CD4-positive, alpha-beta T cell treated with Interferon gamma for 1 hour (primary cell): ENCODE measurements around the gene C6orf132.

Experiments
- DNase-seq: peaks from one replicate; pipeline ENCODE4 v3.0.0-alpha.2; 2020

C6orf132 gene

DNA sequence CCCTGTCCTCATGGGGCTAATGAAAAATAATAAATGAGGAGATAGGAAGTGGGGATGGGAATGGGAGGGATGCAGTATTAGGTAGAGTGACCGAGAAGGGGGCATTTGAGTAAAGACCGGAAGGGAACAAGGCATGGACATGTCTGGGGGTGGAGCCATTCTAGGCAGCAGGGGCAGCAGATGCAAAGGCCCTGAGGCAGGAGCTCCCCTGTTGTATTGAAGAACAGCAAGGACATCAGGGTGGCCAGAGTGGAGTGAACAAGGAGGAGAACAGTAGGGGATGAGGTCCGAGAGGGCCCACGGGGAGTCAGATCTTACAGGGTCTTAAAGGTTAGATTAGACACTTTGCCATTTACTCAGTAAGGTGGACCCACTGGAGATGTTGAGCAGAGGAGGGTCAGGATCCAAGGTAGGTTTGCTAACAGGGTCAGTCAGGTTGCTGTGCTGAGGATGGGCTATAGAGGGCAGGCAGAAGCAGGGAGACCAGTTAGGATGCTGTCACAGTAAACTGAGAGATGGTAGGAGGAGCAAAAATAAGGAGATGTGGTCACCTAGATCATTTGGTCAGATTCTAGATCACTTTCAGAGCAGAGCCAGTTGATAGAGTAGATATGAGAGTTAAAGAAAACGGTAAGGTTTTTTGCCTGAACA, 73.4 kb downstream of the C6orf132 start:
- no peak for DNase-seq

DNA sequence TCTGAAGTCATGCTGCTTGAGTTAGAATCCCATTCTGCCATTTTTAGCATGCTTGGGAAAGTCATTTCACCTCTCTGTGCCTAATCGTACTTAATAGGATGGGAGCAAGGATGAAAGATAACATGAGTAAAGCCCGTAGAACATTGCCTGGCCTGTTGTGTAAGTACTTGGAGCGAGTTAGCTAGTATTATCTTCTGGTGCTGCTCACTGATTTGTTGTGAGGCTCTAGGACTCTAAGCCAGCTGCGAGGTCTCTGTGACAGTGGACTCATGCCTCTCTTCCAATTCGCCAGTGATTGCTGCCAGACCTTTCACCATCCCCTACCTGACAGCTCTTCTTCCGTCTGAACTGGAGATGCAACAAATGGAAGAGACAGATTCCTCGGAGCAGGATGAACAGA, 74.2 kb downstream of the C6orf132 start:
- DNase-seq: no peak

- DNase-seq: no peak
Measured at GRCh38 chr6:42066156-42066675, 76.2 kb downstream of the C6orf132 start.

DNA sequence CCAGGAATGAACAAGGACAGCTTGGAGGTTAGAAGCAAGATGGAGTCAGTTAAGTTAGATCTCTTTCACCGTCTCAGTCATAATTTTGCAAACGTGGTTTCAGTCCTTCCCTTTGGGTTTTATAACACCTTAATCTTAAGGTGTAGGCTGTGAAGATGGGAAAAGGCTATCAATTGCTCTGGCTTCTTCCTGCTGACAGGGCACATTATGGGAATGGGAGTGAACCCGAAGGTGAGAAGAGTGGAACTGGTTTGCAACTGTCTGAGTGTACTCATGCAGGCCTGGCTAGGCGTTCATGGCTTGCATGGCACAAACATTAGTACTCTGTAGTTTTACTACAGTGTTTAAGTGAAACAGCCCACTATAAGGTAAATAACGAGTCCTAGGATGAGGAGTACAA, 82.7 kb downstream of the C6orf132 start:
- DNase-seq: no peak

DNA sequence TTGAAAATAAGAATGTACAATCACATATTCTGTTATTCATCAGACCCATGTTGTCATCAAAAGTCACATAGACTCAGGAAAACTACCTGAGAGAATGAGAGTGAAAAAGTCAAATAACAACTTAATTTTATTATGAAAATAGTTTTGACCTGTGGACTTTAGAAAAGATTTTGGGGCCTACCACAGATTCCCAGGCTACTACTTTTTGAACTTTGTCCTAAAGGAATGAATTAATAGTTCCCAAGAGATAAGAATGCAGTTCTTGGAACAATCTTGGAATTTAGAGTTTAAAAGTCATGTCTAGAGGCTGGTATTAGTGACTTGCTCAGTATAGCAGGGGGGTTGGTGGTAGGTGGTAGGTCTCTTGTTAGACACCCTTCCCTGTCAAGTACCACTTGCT, 88.8 kb downstream of the C6orf132 start:
- DNase-seq: no peak

DNA sequence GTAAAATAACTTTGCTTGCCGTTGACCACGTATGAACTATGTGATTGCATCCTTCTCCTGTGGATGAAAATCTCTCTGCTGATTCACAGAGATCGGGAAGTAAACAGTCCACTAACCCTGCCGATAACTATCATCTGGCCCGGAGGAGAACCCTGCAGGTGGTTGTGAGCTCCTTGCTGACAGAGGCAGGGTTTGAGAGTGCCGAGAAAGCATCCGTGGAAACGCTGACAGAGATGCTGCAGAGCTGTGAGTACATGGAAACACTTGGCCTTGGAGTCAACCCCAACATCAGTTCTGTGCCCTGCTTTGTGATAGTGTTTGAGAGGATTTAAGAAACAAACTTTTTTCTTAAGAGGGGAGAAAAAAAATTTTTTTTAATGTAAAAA, 91.2 kb downstream of the C6orf132 start:
- DNase-seq: no peak
